HG03280 (cell line): ENCODE data around the gene LDB1.

ENCODE experiments used
- ATAC-seq: cut with Tn5 transposase; IDR thresholded peaks from one replicate; pipeline ENCODE4 v1.9.1; 2021; ENCODE audit warnings: mild to moderate bottlenecking, moderate library complexity; ENCODE audit not compliant: unreplicated experiment

LDB1 gene

GRCh38 chr10:102120142-102120990, at the start of gene LDB1:
LDB1 (minus strand) TSS chr10:102120368; CDS start chr10:102120110, 258 bp downstream.
- peak; percentile 67 for ATAC-seq

- ATAC-seq: no peak
Observed at GRCh38 chr10:102167861-102168260, 47.7 kb upstream of the LDB1 start.

DNA sequence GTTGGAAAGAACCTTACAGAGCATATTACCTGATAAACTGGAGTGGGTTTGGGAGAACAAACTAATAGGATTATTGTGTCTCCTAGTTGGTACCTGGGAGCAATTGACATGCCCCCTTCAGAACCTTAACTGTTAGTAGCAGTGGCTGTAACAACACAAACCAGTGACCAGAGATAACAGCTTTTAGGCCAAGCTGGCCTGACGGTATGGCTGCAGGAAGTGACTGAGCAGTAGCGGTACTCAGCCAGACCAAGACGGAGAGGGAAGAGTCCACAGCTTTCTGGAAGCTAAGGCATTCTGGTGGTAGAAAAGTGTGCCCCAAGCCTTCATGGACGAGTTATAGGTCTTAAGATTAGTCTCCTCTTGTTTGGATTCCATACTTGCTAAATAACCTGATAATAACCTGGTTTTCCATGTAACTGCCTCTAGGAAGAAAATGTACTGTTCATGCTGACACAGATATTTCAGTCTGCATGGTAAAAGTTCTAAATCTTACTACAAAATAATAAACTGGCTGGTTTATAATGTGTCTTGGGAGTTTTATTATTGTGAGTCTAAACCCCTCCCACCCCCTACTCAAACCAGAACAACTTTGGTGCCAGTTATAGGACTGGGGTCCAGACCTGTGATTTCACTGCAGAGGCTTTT, 43.3 kb upstream of the LDB1 start:
- no peak for ATAC-seq

- ATAC-seq: no peak
Observed at GRCh38 chr10:102159831-102160230, 39.7 kb upstream of the LDB1 start.

GRCh38 chr10:102159051-102159597, 39.0 kb upstream of the LDB1 start:
- no peak for ATAC-seq

GRCh38 chr10:102157224-102157623, 37.1 kb upstream of the LDB1 start:
- no peak for ATAC-seq

- ATAC-seq: no peak
Observed at GRCh38 chr10:102154466-102155116, 34.4 kb upstream of the LDB1 start.

GRCh38 chr10:102153093-102153620, 33.0 kb upstream of the LDB1 start:
- no peak for ATAC-seq

DNA sequence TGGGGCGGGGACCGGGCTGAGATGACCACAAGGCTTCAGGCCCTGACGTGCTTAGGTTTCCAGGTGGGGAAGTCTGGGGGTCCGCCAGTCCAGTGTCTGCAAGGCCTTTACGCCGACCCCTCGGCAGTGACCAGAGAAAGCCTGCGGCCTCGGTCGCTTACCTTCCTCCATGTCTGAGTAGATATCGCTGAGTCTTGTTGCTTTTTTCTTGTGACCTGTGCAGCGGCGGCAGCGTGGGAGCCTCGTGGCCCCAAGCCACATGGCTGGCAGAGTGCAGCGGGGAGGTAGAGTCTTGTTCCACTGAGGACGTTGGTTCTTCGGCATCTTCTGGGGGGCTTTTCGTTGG, 32.4 kb upstream of the LDB1 start:
- peak; percentile 20 for ATAC-seq

- ATAC-seq: peak; percentile 97
Observed at GRCh38 chr10:102151774-102152544, 31.8 kb upstream of the LDB1 start, which contains the start of gene NOLC1. NOLC1 (plus strand) TSS chr10:102152389; CDS start chr10:102152411, 22 bp downstream.

- no peak for ATAC-seq
Observed at GRCh38 chr10:102150970-102151773, 31.0 kb upstream of the LDB1 start.

- ATAC-seq: no peak
Observed at GRCh38 chr10:102148275-102148674, 28.1 kb upstream of the LDB1 start.

GRCh38 chr10:102147561-102147960, 27.4 kb upstream of the LDB1 start:
- no peak for ATAC-seq

- ATAC-seq: no peak
Observed at GRCh38 chr10:102146971-102147428, 26.8 kb upstream of the LDB1 start.

DNA sequence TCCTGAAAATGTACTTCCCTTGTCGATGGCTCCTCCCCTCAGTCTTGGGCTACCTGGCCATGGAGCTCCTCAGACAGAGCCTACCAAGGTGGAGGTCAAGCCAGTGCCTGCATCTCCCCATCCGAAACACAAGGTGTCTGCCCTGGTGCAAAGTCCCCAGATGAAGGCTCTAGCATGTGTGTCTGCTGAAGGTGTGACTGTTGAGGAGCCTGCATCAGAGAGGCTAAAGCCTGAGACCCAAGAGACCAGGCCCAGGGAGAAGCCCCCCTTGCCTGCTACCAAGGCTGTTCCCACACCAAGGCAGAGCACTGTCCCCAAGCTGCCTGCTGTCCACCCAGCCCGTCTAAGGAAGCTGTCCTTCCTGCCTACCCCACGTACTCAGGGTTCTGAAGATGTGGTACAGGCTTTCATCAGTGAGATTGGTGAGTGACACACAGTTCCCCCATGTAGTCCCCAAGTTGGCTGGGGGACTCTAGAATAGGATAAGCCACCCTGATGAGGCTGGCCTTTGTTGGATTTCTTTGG, 21.5 kb upstream of the LDB1 start:
- no peak for ATAC-seq

DNA sequence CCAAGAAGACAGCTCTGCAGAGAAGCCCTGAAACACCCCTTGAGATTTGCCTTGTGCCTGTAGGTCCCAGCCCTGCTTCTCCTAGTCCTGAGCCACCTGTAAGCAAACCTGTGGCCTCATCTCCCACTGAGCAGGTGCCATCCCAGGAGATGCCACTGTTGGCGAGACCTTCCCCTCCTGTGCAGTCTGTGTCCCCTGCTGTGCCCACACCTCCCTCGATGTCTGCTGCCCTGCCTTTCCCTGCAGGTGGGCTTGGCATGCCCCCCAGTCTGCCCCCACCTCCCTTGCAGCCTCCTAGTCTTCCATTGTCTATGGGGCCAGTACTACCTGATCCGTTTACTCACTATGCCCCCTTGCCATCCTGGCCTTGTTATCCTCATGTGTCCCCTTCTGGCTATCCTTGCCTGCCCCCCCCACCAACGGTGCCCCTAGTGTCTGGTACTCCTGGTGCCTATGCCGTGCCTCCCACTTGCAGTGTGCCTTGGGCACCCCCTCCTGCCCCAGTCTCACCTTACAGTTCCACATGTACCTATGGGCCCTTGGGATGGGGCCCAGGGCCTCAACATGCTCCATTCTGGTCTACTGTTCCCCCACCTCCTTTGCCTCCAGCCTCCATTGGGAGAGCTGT, 20.9 kb upstream of the LDB1 start:
- no peak for ATAC-seq

- no peak for ATAC-seq
Observed at GRCh38 chr10:102140218-102140617, 20.1 kb upstream of the LDB1 start.

GRCh38 chr10:102139281-102140110, 19.3 kb upstream of the LDB1 start:
- ATAC-seq: no peak
